HG02763 (cell line): ENCODE results near the gene MAD1L1.
A peak's percentile ranks its signal among the peaks of the same experiment; 100 is the strongest.

ENCODE experiments used
- ATAC-seq: cut with Tn5 transposase; IDR thresholded peaks from one replicate; pipeline ENCODE4 v1.9.1; 2021; ENCODE audit warnings: mild to moderate bottlenecking, moderate library complexity; ENCODE audit not compliant: unreplicated experiment

Gene MAD1L1

DNA sequence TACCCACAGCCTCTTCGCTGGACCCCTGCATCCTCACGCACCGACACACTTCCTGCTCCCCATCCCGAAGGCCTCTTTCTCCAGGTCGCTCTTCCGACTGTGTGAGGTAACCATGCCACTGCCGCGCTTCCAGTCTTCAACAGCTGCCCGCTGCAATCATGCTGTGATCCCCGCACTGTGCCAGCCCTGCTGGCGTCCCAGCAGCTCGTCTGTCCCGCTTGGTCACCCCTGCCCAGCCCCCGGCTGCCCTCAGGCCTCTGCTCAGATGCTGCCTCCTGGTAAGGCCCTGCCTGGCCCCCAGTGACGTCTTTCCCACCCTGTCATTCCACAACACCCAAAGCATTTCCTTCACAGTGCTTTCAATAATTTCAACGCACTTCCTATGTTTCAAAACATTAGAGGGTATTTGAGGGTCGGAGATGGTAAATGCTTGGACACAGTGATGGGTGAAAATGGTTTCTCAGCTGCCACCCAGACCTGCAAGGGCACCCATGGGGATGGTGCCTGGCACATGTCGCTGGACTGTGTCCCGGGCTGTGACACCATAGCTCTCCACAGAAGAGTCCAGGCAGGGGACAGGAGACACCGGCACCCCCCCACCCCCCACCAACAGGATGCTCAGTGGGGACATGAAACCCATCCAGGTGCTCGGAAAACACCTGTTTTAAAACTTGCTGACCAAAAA, 125.2 kb downstream of the MAD1L1 start:
- no peak for ATAC-seq

DNA sequence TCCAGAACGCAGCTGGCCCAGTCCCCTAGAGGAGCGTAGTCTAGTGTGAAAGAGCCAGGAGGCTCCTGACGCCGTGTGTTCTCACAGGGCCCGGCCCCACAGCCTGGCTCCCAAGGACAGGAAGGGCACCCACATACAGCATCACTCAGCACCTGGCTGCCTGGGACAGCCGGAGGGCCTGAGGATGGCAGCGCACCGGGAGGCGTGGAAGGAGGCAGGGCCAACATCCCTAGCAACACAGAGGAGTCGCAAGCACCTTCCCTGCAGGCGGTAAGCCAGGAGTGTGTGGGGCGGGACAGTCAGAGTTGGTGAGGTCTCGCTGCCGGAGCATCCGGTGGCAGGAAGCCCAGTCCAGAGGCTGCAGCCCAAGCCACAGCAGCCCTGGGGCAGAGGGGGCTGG, 125.8 kb downstream of the MAD1L1 start:
- no peak for ATAC-seq

GRCh38 chr7:2106440-2106839, 126.3 kb downstream of the MAD1L1 start:
- ATAC-seq = no peak

GRCh38 chr7:2105917-2106316, 126.8 kb downstream of the MAD1L1 start:
- ATAC-seq = no peak

GRCh38 chr7:2105280-2105679, 127.5 kb downstream of the MAD1L1 start:
- ATAC-seq = no peak

DNA sequence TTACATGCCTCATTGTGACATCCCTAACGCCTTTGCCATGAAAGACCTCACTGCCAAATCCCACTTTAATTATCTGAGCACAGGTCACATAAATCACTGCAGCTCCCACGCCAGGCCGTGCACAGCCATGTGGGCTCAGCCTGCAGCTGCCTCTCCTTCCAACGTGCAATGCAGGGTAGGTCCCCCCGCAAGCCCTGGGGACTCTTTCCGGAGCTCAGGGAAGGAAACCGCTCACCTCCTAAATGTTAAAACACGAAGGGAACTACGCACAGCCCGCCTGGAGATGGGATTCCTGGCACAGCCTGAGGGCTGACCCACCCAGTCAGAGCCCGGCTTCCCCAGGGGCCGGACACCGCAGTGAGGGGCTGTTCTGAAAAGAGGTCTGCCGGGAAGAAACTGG, 128.0 kb downstream of the MAD1L1 start:
- no peak for ATAC-seq

- no peak for ATAC-seq
Measured at GRCh38 chr7:2104107-2104710, 128.5 kb downstream of the MAD1L1 start.

DNA sequence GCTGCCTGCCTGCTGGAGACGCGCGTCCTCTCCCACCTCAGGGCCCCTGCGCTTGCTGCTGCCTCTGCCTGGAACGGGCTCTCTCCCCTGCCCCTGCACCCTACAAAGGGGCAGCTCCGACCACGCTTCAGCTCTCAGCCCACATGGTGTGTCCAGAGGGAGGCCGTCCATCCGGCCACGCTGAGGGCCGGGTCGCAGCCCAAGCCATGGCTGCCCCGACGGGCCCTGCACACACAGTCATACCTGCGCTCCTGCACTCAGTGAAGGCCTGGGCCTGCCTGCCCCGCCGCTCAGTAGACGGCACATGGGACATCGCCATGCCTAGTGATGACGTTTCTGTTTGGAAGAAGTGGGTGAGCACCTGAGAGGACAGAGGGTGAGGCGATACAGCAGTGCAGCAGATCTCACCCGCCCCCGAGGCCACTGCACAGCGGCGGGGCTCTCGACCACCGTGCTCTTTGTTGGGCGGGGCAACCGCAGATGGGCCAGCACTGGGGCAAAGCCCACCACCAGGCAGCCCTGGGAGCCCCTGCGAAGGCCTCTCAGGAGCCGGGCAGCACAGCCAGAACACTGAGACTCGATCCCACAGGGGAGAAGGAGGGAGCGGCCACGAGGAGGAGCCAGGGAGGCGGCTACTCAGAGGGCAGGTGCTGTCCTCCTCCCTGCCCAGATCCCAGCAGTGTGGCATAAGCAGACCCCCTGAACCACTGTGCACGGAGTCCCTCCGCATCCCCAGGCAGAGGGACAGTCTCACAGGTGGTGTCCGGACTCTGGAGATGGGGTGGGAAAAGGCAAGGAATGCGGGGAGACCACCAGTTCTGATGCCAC, 129.5 kb downstream of the MAD1L1 start:
- ATAC-seq = no peak

- no peak for ATAC-seq
Measured at GRCh38 chr7:2102375-2102723, 130.4 kb downstream of the MAD1L1 start.

DNA sequence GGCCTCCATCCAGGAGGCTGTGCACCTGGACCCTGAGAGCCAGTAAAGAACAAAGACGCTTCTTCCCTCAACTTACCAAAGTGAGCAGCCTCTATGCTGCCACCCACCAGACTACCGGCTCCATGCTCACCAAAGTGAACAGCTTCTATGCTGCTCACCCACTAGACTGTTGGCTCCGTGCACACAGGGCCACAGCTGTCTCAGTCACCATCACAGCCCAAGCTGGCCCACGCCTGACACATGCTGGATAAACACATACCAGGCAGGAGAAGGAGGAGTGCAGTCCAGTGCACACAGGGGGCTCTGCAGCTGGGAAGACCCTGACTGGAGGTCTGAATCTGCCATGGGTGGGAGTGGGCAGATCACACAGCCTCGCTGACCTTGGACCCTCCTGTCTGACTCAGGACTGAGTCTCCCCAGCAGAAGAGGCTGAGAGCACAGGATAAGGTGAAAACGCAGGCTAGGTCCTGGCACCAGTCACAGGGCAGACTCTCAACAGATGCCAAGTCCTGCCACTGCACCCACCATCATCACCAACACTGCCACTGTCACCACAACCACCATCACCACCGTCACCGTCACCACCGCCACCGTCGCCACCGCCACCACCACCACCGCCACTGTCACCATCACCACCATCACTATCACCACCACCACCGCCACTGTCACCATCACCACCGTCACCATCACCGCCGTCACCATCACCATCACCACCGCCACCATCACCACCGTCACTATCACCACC, 130.9 kb downstream of the MAD1L1 start:
- no peak for ATAC-seq

DNA sequence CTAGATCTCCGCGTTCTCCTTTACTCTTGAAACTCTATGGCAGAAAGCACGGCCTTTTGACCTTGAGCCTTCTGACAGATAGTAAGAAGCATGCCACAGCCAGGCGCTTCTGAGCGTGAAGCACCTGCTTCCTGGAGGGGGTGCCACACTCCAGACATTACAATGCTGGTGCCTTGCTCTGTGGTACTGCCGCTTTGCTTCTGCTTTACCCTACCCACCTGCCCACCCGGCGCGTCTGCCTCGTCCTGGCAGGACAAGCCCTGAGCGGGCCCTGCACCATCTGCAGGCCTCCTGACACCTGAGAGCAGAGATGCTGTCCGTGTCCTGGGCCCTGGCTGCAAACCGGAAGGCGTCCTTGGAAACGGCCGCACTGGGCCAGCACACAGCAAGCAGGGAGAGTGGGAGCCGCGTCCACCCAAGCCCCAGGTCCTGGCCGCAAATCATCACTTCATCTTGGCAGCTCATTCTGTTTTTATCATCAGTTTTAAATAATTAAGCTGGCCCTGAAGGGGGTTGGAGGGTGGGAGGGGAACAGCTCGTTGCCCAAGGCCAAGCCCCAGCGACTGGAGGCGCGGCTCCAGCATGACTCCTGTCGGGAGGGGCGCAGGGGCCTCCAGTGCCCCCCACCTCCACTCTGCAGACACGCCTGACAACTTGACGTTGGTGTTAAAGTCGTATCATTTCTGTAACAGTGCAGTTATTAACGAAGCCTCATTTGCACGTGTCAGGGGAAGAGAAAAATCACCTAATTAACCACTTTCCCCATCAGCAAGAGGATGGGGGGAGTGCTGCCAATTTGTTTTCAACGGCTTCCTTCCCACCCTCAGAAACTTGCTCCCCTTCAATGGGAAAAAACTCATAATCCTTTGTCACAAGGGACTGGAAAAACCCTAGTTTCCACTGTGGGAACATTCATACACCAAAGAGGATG, 132.2 kb downstream of the MAD1L1 start:
- ATAC-seq = peak; percentile 61

DNA sequence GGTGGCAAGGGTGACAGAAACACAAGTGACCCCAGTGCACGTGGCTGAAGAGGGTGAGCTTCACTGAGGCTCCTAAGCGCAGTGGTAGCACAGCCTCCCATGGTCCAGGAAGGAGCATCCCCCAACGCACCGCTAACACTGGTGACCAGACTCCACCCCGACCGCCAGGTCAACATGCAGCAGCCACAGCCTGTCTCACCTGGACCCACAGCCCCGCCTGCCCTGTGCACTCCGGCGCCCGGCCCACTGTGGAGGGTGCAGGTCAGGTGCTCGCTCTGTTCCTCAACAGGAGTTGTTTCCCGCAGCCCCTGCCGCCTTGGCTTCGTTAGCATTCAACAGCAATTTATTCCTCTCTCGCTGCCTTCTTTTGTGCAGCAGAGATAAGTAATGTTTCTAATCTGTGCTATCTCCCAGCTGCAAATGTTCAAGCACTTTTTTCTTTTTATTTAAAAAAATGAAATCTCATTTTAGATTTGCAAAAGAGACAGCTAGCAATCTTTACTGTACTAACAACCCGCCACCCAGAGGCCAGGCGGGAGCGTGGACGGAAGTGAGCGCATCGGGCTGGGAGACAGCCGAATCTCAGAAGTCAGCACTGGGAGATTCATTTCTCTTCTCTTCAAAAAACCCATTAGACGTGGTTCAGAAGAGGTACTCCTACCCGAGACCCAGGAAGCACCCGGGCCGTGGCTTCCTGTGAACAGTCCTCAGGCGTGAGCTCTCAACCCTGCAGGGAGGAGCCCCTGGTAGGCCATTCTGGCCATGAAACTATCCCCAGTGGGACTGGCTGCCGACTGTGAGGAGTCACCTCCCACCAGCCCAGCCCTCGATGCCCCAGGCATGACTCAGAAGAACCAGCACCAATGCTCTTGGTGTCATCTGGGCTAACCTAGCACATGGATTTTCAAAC, 133.4 kb downstream of the MAD1L1 start:
- ATAC-seq = no peak

- ATAC-seq = no peak
Measured at GRCh38 chr7:2098496-2098895, 134.2 kb downstream of the MAD1L1 start.

DNA sequence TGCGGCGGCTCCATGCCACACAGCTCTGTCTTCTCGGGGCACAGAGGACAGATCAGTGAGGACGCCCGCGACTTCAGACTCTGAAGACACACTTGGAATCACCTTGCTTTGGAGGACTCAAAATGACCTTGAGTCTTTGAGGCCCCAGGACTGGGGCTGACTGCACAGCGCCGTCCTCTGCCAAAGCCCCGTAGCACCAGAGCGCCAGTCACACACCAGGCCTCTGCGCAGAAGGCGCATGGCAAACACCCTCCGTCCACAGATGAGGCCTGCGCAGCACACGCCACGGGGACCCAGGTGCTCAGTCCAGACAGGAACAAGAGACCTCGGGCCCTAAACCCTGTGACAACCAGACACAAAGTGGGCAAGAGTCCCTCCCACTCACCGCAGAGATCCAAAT, 134.7 kb downstream of the MAD1L1 start:
- ATAC-seq = no peak

GRCh38 chr7:2097492-2097891, 135.3 kb downstream of the MAD1L1 start:
- no peak for ATAC-seq

GRCh38 chr7:2096692-2097387, 135.9 kb downstream of the MAD1L1 start:
- ATAC-seq = no peak

DNA sequence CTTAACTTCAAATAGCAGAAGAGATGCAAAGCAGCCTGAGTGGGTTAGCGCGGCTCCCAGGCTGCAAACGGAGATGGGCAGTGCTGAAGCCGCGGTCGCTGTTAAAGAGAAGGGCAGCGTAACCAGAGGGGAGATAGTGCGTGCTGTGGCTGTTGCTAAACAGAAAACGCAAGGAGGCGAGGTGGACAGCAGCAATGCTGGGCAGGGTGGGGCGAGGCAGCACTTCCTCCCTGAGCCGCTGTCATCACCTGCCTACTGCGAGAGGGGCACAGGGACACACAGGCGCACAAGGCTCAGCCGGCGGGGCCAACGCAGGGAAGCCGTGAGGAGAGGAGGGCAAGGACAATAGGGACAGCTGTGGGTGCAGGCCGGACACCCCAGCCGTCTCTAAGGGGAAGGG, 137.3 kb downstream of the MAD1L1 start:
- no peak for ATAC-seq

DNA sequence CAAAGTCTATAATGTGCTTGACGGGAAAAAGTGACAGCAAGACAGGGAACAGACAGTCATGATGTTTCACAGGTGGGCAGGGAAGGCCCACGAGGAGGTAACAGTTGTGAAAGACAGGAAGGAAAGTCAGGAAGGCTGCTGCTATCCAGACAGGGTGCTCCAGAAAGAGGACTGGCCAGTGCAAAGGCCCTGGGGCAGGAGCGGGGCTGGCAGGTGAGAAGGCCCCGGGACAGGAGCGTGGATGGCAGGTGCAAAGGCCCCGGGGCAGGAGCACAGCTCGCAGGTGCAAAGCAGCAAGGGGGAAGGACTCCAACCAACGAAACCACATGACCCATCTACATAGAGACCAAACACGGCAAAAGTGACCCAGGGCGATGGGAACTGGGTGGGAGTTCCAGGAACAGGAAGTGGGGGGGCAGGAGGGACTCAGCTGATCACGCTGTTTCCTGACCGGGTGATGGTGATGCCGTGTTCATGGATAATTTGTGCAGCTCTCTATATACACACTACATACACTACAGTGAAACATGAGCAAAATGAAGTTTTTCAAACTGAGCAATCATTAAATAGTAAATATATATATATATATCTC, 138.2 kb downstream of the MAD1L1 start:
- no peak for ATAC-seq
